Measurements from ENCODE around the gene CMC2.

DNA sequence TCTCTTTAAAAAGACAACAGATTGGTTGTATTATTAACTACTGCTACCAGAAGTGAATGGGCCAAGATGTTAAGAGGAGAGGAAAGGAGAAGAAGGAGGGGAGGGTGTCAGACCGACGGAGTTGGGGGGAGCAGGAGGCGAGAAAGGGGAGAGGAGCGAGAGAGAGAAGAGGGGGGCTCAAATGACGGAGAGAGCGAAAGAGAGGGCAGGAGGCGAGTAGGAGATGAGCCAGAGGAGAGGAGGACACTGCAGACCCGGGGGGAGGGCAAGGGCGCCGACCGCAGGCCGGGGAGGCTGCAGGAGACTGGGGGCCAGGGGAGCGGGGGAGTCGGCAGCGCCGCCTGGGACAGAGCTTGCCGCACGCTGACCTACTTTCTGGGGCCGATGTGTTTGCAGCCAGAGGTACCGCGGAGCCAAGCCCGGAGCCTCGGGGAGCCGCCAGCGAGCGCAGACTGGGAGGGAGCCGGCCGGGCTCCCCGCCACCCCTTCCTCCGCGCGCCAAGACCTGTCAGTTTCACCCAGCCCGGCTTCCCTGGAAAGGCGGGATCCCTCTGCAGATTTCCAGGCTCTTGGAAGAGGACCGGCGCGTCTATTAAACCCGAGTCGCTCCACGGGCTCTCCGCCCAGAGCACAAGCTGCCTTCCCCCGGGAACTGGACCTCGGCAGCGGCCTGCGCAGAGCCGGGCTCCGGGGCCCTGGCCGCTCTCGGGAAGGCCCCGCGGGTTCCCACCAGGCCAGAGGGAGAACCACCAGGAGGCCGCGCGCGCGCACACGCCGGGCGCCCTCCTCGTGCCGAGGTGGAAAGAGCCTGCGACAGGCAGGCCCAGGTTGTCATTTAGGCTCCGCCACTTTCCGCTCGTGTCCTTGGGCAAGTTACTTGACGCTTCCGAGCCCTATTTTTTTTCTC is 74.6 kb downstream of the CMC2 start:
- TF ChIP-seq, protein P1, sequence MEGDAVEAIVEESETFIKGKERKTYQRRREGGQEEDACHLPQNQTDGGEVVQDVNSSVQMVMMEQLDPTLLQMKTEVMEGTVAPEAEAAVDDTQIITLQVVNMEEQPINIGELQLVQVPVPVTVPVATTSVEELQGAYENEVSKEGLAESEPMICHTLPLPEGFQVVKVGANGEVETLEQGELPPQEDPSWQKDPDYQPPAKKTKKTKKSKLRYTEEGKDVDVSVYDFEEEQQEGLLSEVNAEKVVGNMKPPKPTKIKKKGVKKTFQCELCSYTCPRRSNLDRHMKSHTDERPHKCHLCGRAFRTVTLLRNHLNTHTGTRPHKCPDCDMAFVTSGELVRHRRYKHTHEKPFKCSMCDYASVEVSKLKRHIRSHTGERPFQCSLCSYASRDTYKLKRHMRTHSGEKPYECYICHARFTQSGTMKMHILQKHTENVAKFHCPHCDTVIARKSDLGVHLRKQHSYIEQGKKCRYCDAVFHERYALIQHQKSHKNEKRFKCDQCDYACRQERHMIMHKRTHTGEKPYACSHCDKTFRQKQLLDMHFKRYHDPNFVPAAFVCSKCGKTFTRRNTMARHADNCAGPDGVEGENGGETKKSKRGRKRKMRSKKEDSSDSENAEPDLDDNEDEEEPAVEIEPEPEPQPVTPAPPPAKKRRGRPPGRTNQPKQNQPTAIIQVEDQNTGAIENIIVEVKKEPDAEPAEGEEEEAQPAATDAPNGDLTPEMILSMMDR (IDR thresholded peaks at IDR 0.05) = no peak
- TF ChIP-seq TCF7L2 (IDR thresholded peaks at IDR 0.05; ENCODE audit: low read depth, low read length) (no peak), POLR2AphosphoS5 (IDR thresholded peaks at IDR 0.05; ENCODE audit: low read depth, low read length) (no peak)

Measured in Panc1 (cell line).